ENCODE data around the gene HHATL. TPM values are rescaled to one million over a fixed set of nuclear protein-coding genes. Genes with fewer than 3 reads are reported as not detected.
A peak's percentile ranks its signal among the peaks of the same experiment; 100 is the strongest.

The HHATL gene
- total and polyA plus RNA-seq, 2 of the 8 experiments (the other 6 are each of a cell fraction or from before 2014, with no cell fraction given) = 0.18 TPM; not detected in 1

DNA sequence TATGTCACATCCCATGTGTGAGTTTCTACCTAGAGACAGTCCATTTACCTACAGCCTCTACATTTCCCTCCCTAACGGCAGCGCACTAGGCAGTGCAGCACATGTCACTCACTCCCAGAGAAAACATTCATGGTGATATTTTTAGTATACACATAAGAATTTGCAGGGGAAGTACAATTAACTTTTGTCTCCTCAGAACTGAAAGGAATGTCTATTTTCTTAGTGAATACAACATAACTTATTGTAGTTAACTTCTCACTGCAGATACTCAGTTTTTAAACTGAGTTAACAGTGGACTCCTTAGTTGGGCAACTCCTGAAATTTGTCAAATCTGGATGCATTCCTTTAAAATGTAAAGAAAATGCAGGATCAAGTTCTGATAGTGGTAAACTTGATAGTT, 53.6 kb downstream of the HHATL start:
- H3K9me3 ChIP-seq (ENCODE audit: insufficient read depth in 2 of 2, low read depth in 1 of 2, low read length in 1 of 2) = no peaks in the 10 kb centered on the region
- WGBS, 2 experiments (ENCODE audit: extremely low coverage in 1 of 2, insufficient coverage in 1 of 2, insufficient read length in 1 of 2, insufficient replicate concordance in 2 of 2, low coverage in 1 of 2, low lambda C conversion rate in 2 of 2, missing lambda C conversion rate in 1 of 2) = 100% methylated on average over 2 of the region's 2 CpGs; no CpG with 5 or more reads in 1 of the 2 experiments
- H3K79me1 ChIP-seq (ENCODE audit: low read depth, low read length) = 0 out of 2 replicates have a peak, but pooled peaks cover 2% of the 10 kb centered on the region
- no peak overlapping the region for H3K23ac ChIP-seq (ENCODE audit: insufficient read length)
- H3K4me2 ChIP-seq (ENCODE audit: insufficient read depth in 1 of 2, low read depth in 2 of 2, low read length in 2 of 2) = no peak overlapping the region
- no peak overlapping the region for H3K9ac ChIP-seq (replicated peaks in 1 of 4; ENCODE audit: extremely low read depth in 1 of 4, low read depth in 3 of 4, low read length in 3 of 4)
- H4K8ac ChIP-seq (ENCODE audit: extremely low read depth, insufficient read depth, low read length) = no peak overlapping the region
- H4K20me1 ChIP-seq (replicated peaks in 1 of 2; ENCODE audit: control insufficient read depth in 1 of 2, insufficient read depth in 2 of 2, low read length in 2 of 2) = peaks cover 2 to 4% of the 10 kb centered on the region in 2 experiments
- H2BK12ac ChIP-seq (ENCODE audit: low read depth, low read length) = no peak overlapping the region
- no peak overlapping the region for H3K14ac ChIP-seq (ENCODE audit: insufficient read length)
- H4K91ac ChIP-seq (replicated peaks; ENCODE audit: insufficient read length, low read length) = no peak overlapping the region
- DNase-seq (ENCODE audit: low read depth in 1 of 2, low spot score in 2 of 2) = no peak
- H2BK20ac ChIP-seq (ENCODE audit: low read length) = no peak overlapping the region
- POLR2A ChIA-PET (ENCODE audit: partially characterized antibody) = interaction anchor here (1.0 to 2.1 kb wide), 8 partner anchors 9 to 95 kb away, joined by 3 to 8 read pairs (median 4); partner anchors contain the start of genes NKTR and SS18L2
- peaks cover 3 to 36% (median 26%) of the 10 kb centered on the region in 4 experiments for H3K36me3 ChIP-seq (ENCODE audit: control insufficient read depth in 2 of 4, insufficient read depth in 4 of 4, low read length in 3 of 4)
- no peak overlapping the region for H3K18ac ChIP-seq (ENCODE audit: extremely low read depth, low read length)
- H3K23me2 ChIP-seq (ENCODE audit: low read depth, low read length) = peaks cover 2% of the 10 kb centered on the region; the same call in 1 of the 2 replicates
- CTCF ChIA-PET (ENCODE audit: partially characterized antibody) = interaction anchor here (1.3 to 4.3 kb wide), 7 partner anchors 12 to 131 kb away, joined by 3 to 27 read pairs (median 5); no protein-coding TSS in a partner anchor
- no peak overlapping the region for H4K5ac ChIP-seq (ENCODE audit: insufficient read length, low read depth, low read length)
- no peak overlapping the region for H2AK5ac ChIP-seq (ENCODE audit: low read depth, low read length)
- no peak overlapping the region for H3K4ac ChIP-seq (replicated peaks; ENCODE audit: insufficient read length, low read depth, low read length)
- no peak overlapping the region for H2BK120ac ChIP-seq (replicated peaks; ENCODE audit: low read depth, low read length)
- no peak overlapping the region for H3K56ac ChIP-seq (replicated peaks; ENCODE audit: insufficient read length, low read depth, low read length)
- H3K4me1 ChIP-seq (replicated peaks in 1 of 4; ENCODE audit: control insufficient read depth in 3 of 4, insufficient read depth in 4 of 4, low read length in 3 of 4) = peaks cover 0 to 34% (median 24%) of the 10 kb centered on the region in 4 experiments; a peak in 6 of 7 replicates
- H3K79me2 ChIP-seq (ENCODE audit: control insufficient read depth in 1 of 2, insufficient read depth in 2 of 2, low read length in 2 of 2) = no peaks in the 10 kb centered on the region
- no peak overlapping the region for H2BK15ac ChIP-seq (ENCODE audit: low read length)
- H2BK5ac ChIP-seq (ENCODE audit: low read depth, low read length) = no peak overlapping the region
- H3K27ac ChIP-seq (ENCODE audit: low read depth, low read length) = no peak overlapping the region
- no peak for FAIRE-seq
- no peaks in the 10 kb centered on the region for H3K27me3 ChIP-seq (replicated peaks in 1 of 4; ENCODE audit: control insufficient read depth in 3 of 4, extremely low read depth in 1 of 4, insufficient read depth in 3 of 4, low read length in 3 of 4)
- H3K4me3 ChIP-seq (ENCODE audit: extremely low read depth in 1 of 4, insufficient read depth in 2 of 4, low read depth in 3 of 4, low read length in 4 of 4) = no peak overlapping the region
- no peak overlapping the region for H2AFZ ChIP-seq (ENCODE audit: low read length)
- TF ChIP-seq POLR2AphosphoS5 (IDR thresholded peaks at IDR 0.05; ENCODE audit: low read depth, low read length) = 0 out of 2 replicates have a peak, but pooled peaks have one; percentile 18
